ENCODE measurements around the gene KRAS.

DNA sequence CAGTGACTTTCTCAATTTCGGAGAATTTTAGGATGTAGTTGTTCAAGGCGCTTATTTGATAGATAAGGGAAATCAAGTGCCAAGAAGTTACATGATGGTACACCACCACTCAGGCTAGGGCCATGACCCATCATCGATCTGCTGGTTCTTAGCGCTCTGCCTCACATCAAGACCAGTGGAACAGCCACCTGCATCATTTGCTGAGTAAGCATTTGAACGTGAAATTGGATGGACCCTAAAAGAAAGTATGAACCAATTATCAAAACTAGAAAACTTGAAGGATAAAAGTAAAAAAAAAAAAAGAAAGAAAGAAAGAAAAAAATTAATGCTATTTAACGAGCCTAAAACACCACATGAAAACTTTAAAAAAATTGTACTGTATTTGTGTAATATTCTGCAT lies 27.5 kb upstream of the KRAS start:
- TF ChIP-seq POLR2A (IDR thresholded peaks at IDR 0.05; ENCODE audit: low read depth, low read length), result no peak
- TF ChIP-seq TAF1 (IDR thresholded peaks at IDR 0.05; ENCODE audit: borderline replicate concordance, low read depth, low read length), result no peak

Measured in GM12892 (cell line).